PFSK-1 (cell line): Measurements from ENCODE around the gene IL37.

Experiments used
- FOXP2 ChIP-seq: optimal IDR thresholded peaks from 2 replicates; pipeline ENCODE3; 2011; ENCODE audit warnings: borderline replicate concordance, control low read depth, inconsistent platforms; ENCODE audit not compliant: insufficient read depth; ENCODE audit errors: extremely low read length, extremely low read depth
- POLR2AphosphoS5 ChIP-seq: IDR thresholded peaks from 2 replicates; pipeline ENCODE4 v1.6.1; 2012; ENCODE audit warnings: low read depth, mild to moderate bottlenecking, control low read depth, low read length, moderate library complexity
- REST ChIP-seq, 2 experiments: IDR thresholded peaks; 2 replicates each; pipeline versions ENCODE4 v1.6.1 to v1.8.0; 2011 to 2012; ENCODE audit warnings: low read depth in 2 of 2, low read length in 2 of 2, control low read depth in 1 of 2, inconsistent platforms in 1 of 2, mild to moderate bottlenecking in 1 of 2, moderate library complexity in 1 of 2; ENCODE audit not compliant: insufficient read depth in 1 of 2
- TAF1 ChIP-seq: IDR thresholded peaks from 2 replicates; pipeline ENCODE4 v1.6.1; 2012; ENCODE audit warnings: low read length, control low read depth, borderline replicate concordance; ENCODE audit not compliant: insufficient read depth

DNA sequence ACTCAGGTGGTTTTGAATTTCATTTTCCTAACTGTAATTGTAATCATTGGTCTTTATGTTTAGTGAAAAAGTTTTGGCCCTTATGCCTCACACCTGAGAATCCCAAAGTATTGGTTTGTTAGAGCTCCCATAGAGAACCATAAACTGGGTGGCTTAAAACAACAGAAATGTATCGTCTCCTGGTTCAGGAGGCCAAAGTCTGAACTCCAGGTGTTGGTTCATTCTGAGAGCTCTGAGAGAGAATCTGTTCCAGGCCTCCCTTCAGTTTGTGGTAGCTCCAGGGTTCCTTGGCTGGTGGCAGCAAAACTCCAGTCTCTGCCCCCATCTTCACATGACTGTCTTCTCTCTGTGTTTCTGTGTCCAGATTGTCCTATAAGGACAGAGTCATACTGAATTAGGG is 11.0 kb downstream of the IL37 start:
- no peak for TF ChIP-seq TAF1
- no peak for TF ChIP-seq REST (IDR thresholded peaks at IDR 0.05; ENCODE audit: insufficient read depth in 1 of 2, low read depth in 2 of 2, low read length in 2 of 2)
- no peak for TF ChIP-seq POLR2AphosphoS5
- TF ChIP-seq FOXP2 = no peak
